GM19455 (cell line): ENCODE results near the gene SLIT3.
"Not testable (repeated sequence)": the region's sequence is repeated elsewhere in the genome, so short reads cannot be mapped to it uniquely, and the experiment has no call there.

ENCODE experiments used
- ATAC-seq: cut with Tn5 transposase; IDR thresholded peaks from one replicate; pipeline ENCODE4 v1.9.1; 2021; ENCODE audit not compliant: unreplicated experiment

Gene SLIT3

DNA sequence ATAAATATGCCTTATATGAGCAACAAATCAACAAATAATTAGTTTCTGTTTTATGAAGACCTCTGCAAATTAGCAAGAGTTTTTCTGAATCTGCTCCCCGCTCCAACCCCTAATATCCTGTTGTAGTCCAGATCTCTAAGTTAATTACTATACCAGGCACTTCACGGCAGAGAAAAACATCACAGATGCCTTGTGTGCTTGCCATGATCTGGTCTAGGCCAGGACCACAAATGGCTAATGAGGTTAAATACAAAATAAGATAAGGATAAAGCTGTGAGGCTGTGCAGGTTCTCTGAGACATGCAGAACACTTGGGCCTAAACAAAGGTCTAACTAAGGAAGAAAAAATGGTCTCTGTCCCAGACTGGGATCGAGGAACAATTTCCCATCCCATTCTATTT, 150.8 kb downstream of the SLIT3 start:
- ATAC-seq = no peak

- ATAC-seq = no peak
These were observed 151.6 kb downstream of the SLIT3 start for GRCh38 chr5:169149317-169149716.

- no peak for ATAC-seq
These were observed 152.7 kb downstream of the SLIT3 start for GRCh38 chr5:169148138-169148740.

DNA sequence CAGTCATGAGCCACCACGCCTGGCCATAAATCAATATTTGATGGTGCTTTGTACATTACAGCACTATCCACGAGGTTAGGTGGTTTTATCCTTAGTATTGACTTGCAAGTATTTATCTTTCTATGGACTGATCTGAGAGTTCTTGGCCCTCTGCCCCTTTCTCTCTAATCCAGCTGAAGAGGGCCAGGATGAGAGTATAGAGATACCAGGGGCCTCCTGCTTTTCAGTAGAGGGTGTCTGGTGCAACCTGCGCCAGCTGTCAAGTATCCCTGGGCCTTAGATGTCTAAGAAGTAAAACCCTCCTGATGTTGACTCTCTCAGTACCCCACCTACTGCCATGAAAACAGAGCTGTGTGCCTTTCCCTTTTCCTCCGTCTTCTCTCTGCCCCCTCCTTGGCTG, 153.4 kb downstream of the SLIT3 start:
- ATAC-seq = no peak

- ATAC-seq = no peak
These were observed 154.8 kb downstream of the SLIT3 start for GRCh38 chr5:169146158-169146557.

DNA sequence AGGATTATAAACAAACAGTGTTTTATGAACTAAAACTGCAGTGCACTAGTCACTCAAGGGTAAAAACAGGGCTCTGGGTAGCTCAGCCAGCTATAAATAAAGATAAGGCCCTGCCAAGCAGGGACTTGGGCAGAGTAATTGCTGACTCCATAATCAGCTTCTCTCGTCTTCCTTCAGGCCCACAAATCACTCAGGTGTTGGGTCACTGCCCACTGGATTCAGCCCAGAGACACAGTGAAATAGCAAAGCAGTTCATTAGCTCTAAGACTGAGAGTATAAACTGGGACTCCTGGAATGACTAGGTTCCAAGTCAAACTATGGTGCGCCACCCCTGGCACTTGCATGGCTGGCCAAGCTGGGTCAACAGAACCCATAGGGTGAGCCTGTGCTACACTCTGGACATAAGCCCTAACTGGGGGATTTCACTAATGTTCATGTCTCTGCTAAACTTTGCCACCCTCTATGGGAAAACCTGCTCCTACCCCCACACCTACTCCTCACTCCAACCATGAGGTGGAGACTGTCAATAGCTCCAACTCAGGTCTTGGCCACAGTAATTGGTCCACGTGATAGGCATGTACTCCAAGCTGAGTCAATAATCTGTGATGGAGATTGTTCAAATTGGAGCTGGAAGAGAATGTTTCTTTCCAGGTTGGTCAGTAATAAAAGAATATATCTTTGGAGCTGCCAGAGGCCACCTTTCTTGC, 158.5 kb downstream of the SLIT3 start:
- ATAC-seq = no peak

GRCh38 chr5:169140215-169140614, 160.7 kb downstream of the SLIT3 start:
- ATAC-seq = not testable (repeated sequence)

- ATAC-seq = no peak
These were observed 161.4 kb downstream of the SLIT3 start for GRCh38 chr5:169139480-169140050.

DNA sequence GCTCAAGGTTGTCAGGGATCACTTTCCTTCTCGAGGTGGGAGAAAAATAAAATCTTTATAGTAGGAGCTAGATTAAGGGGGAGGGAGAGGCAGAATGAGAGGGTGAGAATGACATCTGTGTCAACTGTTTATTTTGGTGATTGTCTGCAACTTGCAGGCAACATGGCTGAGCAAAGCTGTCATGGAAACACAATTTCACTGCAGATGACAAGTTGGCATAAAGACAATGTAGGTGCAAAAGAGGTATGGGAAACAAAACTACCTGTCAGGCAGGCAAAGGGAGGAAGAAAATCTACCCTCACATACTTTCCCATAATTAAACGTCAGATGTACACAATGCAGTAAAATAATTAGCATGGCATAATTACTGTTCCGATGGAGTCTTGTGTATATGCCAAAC, 167.4 kb downstream of the SLIT3 start:
- ATAC-seq = no peak

- ATAC-seq = no peak
These were observed 168.7 kb downstream of the SLIT3 start for GRCh38 chr5:169132302-169132660.

GRCh38 chr5:169131616-169132301, 169.2 kb downstream of the SLIT3 start:
- ATAC-seq = no peak

GRCh38 chr5:169128679-169129078, 172.3 kb downstream of the SLIT3 start:
- ATAC-seq = no peak

DNA sequence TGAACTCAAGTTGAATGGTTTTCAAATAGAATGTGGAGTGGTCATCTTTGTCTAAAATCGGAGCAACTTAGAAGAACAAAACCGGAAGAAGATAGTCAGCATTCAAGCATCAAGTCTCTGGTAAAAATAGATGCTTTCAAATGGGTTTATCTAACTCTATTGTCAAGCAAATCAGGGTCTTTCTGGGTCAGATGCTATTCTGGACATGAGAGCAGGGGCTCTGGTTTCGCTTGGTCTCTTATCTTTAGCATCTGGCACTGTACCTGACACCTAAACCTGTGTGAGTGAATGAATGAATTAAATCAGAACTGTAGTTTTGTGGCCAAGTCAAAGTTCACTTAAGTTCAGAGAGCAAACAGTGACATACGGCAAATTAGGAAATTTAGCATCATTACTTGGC, 173.5 kb downstream of the SLIT3 start:
- ATAC-seq = no peak

GRCh38 chr5:169126481-169127021, 174.4 kb downstream of the SLIT3 start:
- no peak for ATAC-seq

DNA sequence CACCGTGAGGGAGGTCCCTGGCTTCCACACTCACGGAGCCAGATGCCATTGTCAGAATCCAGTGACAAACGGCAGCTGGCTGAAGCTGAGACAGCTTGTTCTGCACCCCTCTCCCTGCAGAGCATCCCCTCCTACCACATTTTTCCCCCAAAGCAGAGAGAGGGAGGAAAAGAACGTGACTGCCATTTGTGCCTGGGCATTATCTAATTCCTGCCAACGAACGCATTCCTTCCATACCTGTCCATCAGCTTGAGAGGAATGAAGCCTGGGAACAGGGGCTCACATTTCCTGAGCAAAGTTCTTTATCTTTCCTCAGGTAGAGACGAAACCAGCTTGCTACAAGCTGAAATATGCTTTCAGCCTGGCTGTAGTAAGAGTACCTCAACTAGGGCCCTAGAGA, 175.4 kb downstream of the SLIT3 start:
- ATAC-seq = no peak

DNA sequence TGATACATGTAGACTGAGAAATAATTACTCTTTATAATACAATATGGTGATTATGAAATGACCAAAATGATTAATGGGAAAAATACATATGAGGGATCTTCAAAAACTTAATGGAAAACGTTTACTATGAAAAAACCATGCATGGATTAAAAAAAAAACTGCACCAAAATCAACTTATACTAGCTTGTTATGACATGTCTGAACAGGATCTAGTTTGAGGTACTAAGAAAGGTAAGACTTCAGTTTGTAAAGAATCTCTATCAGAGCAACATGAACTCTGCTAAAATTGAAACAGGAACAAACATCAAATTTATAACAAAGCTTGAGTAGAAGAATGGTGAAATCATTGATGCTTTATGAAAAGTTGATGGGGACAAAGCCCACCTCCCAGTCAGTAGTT, 178.0 kb downstream of the SLIT3 start:
- ATAC-seq = no peak

DNA sequence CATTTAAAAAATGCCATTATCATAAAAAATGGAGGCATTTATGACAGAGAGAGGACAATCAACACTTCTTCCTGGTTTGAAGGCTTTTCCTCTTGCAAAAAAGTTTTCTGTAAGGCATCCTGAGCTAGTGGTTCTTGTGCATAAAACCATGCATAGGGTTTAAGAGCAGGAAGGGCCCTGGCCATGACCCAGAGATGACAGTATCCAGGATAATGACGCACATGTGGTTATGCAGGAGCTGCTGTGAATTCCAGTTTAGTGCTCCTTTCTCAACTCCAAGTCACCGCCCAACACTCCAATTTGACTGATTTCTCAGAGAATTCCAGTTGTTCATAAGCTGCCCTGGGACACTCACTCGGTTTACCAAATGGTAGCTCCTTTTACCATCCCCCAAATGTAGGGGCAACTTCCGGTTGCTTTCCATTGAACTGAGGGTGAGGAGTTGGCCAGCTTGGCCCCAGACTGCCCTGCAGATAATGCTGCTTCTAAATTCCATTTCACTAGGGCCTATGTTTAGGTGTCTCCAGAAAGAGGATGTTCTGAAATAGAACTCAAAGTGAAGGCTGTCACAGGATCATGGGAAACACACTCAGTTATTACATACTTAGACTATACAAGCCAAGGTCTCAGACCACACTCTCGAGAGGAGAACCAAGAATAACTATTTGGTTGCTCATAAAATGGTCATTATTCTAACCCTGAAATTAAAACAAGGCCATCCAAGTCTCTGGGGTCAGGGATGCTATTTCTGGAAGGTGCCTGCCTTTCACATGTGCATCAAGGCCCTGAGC, 179.1 kb downstream of the SLIT3 start:
- no peak for ATAC-seq

- ATAC-seq = no peak
These were observed 181.5 kb downstream of the SLIT3 start for GRCh38 chr5:169119288-169120048.

DNA sequence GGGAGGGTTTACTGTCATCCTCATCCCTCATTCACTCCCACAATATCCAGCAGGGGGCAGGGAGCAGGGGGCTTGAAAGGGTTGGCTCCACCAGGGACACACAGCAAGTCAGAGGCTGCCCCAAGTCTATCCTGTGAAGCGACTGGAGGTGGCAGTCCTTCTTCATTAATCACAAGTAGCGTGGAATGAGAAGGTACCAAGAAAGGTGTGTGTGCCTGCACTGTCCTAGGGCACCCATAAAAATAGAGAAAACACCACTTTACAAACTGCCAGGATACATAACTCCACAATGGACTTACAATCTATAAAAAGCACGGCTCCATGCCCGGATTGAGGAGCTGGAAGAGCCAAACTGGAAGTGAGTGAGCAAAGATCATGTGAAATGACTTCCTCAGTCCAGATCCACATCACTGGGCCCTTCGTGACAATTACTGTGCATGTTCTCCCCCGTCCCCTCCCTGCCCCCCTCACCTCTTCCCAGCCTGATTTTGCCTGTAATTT, 183.9 kb downstream of the SLIT3 start:
- no peak for ATAC-seq
